Adipose tissue (tissue), 3 donors: ENCODE measurements around the gene AKNA. TPM values are rescaled to one million over a fixed set of nuclear protein-coding genes. Genes with fewer than 3 reads are reported as not detected.

Experiments
- H3K27ac ChIP-seq: one replicate; pipeline ENCODE4 v1.5.1; 2013; ENCODE audit warnings: low read depth, low read length
- WGBS, 3 donors: extraction: QIAGEN DNeasy Blood & Tissue Kit; methylation state at CpG; one replicate each; pipeline ENCODE4 v1.1.7; 2013; 5-methylcytosine and 5-hydroxymethylcytosine counted together
- polyA plus RNA-seq, 3 donors: library from polyadenylated mRNA; stranded (reverse); fragments of 200-250 nt; gene quantifications; one replicate each; pipeline ENCODE4 v1.2.3, GENCODE V29; 2013
- donor health status: healthy with polysubstance abuse.
- donor health status: Bipolar disorder and iron deficiency.
- donor health status: healthy.

The AKNA gene
- polyA plus RNA-seq, 3 donors: 10.3 to 25.5 (median 22.3) TPM

DNA sequence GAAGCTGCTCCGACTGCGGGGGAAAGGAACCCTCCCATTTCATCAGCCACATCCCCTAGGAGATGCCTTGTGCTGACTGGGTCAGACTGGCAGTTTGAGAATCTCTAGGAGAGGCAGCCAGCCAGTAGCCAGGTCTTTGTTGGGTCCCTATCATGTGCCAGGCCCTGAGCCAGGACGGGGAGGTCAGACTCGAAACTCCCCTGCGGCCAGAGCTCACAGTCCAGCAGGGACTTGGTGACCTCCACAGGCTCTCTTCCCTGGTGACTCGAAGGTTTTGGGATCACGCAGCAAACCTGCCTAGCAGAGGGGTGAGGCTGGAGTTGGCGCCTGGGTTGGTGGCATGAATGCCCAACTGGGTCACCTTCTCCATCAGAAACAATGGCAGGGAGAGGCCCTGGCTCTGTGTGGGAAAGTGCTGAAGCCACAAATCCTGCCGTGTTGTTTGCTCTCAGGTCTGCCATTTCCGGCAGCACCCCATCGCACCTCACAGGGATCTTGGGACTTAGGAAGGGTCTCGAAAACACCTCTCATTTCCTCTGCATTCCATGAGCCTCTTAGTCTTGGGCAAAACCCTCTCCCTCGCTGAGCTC, 79.3 kb downstream of the AKNA start:
- 88 to 96% (median 94%) methylated on average over 13 of the region's 13 CpGs for WGBS, 3 donors

DNA sequence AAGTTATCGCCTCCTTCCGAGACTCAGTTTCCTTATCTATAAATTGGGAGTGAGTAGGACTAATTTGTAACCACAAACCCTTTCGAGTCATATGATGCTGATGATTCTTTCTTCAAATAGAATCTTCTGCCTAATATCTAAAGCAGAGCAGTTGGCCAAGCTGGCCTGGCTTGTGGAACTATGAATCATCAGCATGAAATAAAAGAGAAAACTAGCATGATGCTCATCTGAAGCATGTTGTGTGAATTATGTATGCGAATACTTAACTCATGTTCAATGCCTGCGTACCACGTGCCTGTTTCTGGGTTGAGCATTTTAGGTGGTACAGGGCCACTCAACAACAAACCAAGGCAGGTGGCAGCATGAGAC, 79.9 kb downstream of the AKNA start:
- WGBS, 3 donors: 85 to 93% (median 90%) methylated on average over 6 of the region's 6 CpGs
- no peak overlapping the region for H3K27ac ChIP-seq

More for the DNA sequence above, 79.3 kb downstream of the AKNA start:
- no peak overlapping the region for H3K27ac ChIP-seq

DNA sequence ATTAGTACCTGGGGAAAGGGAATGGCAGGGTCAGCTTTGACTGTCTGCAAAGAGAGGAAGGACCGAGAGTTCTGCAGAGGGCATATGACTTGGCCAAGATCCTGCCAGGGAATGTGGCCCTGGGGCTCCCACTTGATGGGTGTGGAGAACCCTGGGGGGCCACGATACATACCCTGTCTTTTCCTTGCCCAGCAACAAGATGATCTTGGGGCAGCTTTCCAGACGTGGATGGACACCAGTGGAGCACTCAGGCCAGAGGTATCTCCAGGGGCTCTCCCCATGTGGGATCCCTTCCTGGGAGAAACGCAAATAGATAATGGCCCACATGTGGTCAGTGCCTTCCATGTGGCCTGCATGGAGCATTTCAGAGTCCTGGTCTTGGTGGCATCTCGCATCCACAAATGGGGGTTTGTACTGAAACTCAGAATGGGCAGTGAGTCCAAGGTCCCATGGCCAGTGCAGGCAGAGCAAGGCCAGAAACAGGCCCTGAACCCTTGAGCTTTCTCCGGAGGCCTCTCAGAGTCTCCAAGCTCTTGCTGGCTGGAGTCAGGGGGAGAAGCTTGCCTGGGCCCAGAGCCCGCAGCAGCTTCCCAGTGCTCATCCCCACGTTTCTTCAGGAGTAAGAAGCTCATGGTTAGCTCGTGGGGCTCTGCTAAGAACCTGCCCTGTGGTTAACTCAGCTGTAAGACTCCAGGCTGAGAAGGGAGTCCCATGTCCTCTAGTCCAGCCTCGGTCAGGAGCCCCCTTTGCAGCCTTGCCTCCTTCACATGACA, 83.2 kb downstream of the AKNA start:
- 88 to 91% (median 90%) methylated on average over 10 of the region's 10 CpGs for WGBS, 3 donors
- no peak overlapping the region for H3K27ac ChIP-seq

DNA sequence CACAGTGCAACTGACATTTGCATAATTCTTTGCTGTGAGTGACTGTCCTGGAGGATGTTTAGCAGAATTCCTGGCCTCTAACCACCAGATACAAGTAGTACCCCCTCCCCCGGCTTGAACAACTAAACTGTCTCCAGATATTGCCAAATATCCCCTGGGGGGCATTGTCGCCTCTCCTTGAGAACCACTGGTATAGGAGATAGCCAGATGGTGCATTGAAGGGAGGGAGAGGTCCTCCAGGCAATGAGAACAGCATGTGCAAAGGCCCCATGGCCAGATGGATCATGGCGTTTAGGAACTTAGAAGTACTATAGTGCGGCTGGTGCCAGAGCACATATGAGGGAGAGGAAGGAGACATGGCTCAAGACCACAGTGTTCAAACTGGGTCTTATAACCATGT, 83.8 kb downstream of the AKNA start:
- H3K27ac ChIP-seq: no peak overlapping the region
- 84 to 90% (median 88%) methylated on average over 4 of the region's 4 CpGs for WGBS, 3 donors

DNA sequence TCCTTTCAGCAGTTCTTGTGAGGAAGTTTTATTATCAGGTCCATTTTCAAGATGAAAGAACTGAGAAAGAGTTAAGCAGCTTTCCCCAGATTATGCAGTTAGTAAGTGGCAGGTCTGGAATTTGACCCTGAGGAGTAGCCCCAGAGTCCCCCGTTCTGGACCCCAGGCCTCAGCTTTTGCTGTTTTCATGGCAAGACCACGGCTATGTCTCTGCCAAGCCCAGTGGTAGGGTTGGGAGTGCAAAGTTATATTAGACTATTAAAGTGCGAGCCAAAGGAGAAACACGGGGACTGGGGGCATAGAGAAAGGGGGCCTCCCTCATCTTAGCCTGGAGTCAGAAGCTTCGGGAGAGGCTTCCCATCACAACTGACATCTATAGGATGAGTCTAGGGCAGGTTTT, 84.2 kb downstream of the AKNA start:
- WGBS, 3 donors: 82 to 90% (median 87%) methylated on average over 5 of the region's 5 CpGs
- H3K27ac ChIP-seq: no peak overlapping the region

DNA sequence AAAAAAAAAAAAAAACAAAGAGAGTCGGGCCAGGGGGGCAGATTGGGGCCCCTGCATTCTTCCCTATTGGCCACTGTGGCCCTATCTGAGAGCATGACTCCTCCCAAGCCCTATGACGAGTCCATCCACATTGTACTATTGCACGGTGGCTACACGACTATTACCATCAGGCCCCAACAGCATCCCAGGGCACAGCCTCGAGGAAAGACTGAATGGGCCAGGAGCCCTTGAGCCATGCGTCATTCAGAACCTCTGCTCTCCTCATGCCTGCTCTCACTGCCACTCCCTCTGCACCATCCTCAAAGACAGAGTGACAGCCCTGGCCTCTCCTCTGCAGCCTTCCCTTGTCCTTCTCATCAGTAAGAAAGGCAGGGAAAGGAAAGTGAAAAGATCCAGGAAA, 85.1 kb downstream of the AKNA start:
- H3K27ac ChIP-seq: no peak overlapping the region
- 76 to 86% (median 77%) methylated on average over 6 of the region's 6 CpGs for WGBS, 3 donors

DNA sequence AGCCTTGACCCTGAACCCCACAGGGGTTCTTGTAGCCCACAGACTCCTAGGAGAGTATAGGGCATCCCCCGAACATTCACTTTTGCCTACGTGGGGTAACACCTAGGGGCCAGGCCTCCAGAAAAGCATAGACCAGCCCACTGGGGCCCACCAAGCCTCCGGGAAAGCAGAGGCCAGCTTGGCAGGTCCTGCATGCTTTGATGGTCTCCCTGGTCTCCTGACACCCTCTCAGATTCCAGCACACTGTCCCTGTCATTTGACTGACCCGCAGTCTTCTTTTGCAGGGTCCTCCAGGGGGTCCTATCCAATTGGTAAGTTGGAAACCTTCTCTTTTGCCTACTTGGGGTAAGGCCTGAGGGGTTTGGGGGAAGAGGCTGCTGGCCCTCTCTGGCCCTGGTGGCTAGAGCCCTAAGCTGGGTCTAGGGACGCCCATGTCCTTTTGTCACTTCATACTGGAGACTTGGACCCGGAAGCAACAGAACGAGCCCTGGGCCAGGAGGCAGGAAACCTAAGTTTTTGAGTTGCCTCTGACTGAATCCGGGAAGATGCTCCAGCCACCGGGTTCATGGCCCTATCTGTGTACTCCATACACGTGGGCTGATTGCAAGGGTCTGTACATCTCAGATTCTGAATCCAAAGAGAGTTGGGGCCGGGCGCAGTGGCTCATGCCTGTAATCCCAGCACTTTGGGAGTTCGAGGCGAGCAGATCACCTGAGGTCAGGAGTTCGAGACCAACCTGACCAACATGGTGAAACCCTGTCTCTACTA, 85.8 kb downstream of the AKNA start:
- no peak overlapping the region for H3K27ac ChIP-seq
- WGBS, 3 donors: 82 to 87% (median 86%) methylated on average over 15 of the region's 15 CpGs

DNA sequence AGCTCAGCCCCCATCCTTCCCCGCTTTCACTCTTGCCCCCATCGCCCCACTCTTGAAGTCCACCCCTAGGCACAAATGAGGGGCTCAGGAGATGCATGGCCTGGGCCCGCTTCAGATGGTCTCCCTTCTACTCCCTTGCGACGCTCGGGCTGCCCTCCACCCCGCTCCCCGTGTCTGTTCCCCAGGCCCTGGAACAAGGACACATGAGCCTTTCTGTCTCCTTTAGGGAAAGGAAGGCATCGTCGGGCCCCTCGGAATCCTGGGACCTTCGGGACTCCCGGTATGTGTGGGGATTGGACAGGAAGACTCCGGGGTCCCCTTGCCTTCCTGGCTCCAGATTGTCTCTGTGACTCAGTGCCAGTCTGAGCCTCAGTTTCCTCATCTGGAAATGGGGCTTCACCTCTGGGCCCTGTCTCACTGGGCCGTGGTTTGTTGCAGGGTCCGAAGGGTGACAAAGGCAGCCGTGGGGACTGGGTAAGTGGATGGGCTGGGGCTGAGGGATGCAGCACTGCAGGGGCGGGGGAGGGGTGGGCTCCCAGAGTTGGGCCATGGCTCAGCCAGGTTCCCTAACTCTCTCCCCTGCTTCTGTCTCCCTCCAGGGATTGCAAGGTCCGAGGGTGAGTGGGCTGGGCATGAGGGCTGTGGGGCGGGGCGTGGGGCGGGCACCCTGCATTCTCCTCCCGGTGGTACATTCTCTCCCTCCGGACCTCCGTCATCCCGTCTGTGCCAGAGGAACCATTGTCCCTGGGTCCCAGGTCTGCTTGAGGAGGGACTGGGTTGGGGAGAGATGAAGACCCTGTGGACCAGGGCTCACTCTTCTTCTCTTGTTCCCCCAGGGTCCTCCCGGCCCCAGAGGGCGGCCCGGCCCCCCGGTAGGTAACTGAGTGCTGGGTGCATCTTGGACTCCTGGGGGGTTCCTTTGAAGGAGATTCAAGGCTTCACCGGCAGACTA, 86.7 kb downstream of the AKNA start:
- H3K27ac ChIP-seq: no peak overlapping the region
- 94 to 96% (median 94%) methylated on average over 29 to 31 of the region's 31 CpGs for WGBS, 3 donors

DNA sequence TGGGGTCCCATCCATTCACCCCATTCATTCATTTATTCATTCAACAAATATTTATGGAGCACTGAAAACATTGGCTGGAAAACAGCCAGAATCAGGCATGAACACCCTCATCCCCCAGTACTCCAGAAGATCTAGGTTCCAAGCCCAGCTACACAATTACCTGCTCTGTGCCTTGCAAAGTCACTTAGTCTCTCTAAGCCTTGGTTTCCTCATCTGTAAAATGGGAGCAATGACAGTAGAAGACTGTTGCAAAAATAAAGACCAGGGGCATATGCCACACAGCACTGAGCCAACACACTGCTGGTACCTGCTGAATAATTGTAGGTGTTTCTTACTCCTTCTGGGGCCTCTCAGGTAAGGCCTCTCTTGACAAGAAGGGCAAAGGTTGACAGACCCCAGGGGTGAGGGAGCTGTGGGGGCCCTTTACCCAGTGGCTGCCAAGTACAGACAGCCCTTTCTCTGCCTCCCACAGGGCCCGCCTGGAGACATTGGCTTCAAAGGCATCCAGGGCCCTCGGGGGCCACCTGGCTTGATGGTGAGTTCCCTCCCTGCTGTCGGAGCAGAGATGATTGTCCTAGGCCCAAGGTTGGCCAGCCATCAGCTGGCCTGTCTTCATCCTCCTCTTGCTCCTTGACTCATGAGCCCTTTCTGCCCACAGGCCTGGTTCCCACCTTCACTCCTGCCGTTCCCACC, 87.5 kb downstream of the AKNA start:
- H3K27ac ChIP-seq: no peak overlapping the region
- 94 to 100% (median 97%) methylated on average over 4 of the region's 4 CpGs for WGBS, 3 donors

DNA sequence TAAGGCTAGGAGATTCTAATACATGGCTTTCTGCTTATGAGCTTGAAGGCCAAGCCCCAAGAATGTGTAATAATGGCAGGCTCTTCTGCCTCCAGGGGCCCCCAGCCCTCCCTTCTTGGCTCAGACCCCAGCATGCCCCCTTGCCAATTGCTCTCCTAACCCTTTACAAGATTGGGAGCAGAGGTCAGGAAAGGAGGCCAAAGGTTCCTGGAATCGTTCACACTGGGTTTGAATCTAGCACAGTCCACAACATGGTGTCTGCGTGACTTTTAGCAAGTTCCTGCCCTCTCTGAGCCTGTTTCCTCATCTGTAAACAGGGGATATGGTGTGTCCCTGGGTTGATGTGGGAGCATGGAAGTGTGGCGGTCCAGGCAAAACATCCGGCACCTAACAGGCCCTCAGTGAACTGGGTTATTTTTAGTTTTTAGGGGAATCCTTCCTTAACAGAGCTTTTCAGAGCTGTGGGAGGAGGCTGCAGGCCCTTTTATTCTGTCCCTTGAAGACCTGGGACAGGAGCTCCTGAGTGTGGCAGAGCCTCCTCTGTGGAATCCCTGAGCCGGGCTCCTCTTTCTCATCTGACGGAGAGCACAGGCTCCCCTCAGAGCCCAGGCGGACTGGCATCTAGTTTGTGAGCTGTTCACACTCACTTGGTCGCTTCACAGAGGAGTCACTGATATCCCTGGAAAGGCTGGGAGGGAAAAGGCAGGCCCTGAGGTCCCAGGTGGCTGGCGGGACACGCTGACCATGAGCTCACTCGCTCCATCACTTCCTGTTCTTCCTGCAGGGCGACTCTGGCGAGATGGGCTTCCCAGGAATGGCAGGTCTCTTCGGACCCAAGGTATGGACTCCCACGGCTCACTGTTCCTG, 88.3 kb downstream of the AKNA start:
- no peak overlapping the region for H3K27ac ChIP-seq
- 79 to 87% (median 80%) methylated on average over 15 of the region's 15 CpGs for WGBS, 3 donors

DNA sequence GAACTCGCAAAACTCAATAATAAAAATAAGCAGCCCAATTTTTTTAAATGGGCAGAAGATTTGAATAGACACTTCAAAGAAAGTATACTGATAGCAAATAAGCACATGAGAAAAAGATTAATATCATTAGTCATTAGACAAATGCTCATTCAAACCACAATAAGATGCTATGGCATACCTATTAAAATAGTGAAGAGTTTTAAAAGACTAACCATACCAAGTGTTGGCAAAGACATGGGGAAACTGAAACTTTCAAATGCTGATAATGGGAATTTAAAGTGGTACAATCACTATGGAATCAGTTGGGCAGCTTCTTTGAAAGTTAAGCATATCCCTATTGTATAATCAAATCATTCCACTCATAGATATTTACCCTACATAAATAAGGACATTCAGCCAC, 91.4 kb downstream of the AKNA start:
- no peak overlapping the region for H3K27ac ChIP-seq
- 99 to 100% (median 100%) methylated on average over 1 of the region's 1 CpG for WGBS, 3 donors

DNA sequence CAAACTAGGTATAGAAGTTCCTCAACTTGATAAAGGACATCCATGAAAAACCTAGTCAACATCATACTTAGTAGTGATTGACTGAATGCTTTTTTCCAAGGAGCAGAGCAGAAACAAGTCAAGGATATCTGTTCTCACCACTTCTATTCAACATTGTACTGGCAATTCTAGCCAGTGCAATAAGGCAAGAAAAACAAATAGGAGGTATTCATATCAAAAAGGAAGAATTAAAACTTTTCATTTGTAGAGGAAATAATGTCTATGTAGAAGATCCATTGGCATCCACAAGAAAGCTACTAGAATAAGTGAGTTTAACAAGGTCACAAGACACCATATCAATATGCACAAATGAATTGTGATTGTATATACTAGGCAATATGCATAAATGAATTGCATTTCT, 93.1 kb downstream of the AKNA start:
- no peak overlapping the region for H3K27ac ChIP-seq

DNA sequence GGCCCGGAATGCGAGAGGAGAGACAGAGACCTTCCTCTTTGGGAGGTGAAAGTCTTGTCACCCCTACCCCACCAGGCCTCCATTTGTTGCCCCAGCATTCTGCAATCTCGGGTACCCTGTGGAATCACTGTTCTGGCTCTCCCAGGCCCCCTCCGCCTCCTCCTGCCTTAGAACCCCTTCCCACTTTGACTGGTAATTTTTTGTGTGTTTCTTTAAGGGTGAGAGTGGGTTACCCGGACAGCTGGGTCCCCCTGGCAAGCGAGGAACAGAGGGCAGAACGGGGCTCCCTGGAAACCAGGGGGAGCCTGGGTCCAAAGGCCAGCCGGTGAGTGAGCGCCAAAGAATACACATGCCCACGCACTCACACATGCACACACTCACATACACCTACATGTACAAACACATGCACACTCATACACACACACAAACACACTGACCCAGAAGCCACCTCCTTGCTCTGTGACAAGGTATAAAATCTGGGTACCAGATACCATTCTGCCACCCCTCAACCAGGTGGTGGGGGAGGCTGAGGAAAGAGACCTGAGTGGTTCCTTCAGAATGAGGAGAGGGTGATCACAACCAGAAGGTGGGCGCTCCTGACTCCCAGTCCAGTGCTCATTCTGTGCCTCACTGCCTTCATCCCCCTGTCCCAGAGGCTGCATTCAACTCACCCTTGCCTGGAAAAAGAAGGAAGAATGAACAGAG, 95.7 kb downstream of the AKNA start:
- H3K27ac ChIP-seq: no peak overlapping the region
- 86 to 91% (median 89%) methylated on average over 11 of the region's 11 CpGs for WGBS, 3 donors

DNA sequence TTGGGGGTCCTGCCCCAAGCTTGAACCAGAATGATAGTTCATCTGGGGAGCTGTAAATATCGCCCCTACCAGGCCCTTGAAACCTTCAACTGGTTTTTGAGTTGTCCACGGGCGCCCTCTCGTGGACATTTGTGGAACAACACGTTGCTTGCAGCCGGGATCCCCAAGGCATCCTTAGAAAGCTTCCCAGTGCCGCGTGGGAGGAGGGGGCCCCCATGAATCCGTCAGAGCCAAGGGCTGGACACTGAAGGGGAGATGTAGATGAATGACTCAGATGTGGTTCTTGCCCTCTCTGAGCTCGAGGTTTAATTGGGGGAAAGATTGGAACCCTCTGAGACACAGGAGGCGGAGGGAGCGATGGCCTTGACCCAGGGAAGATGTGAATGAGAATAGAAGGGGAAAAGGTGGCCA, 96.7 kb downstream of the AKNA start:
- WGBS, 3 donors: 17 to 20% (median 18%) methylated on average over 12 of the region's 12 CpGs

DNA sequence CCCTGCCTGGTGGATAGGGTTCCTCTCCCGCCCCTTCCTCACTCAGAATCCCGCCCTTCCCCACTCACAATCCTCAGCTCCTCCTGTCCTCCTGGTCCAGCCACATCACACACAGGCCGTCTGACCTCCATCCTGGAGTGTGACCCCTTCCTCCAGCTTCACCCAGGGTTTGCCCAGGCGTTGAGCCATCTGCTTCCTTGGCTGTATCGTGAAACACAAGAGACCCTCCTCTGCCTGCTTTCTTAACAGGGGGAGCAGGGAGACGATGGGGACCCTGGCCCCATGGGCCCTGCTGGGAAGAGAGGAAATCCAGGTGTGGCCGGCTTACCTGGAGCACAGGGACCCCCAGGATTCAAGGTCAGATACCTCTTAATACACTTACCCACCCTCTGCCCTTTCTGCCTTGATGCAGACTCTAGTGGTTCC, 97.2 kb downstream of the AKNA start:
- 65 to 73% (median 72%) methylated on average over 7 of the region's 7 CpGs for WGBS, 3 donors
- H3K27ac ChIP-seq: no peak overlapping the region

More for the DNA sequence above, 96.7 kb downstream of the AKNA start:
- no peak overlapping the region for H3K27ac ChIP-seq
